GM20000 (cell line): ENCODE results near the gene EEF1AKMT2.

Experiments
- DNase-seq: peaks from one replicate; pipeline ENCODE4 v3.0.0; 2012; ENCODE audit warnings: low spot score
- CTCF ChIP-seq: IDR thresholded peaks from 2 replicates; pipeline ENCODE4 v1.5.1; 2012; ENCODE audit warnings: mild to moderate bottlenecking, control low read depth; ENCODE audit errors: extremely low read depth, missing control alignments

The EEF1AKMT2 gene

GRCh38 chr10:124708922-124709520, 82.7 kb downstream of the EEF1AKMT2 start:
- no peak for DNase-seq
- no peak for TF ChIP-seq CTCF

DNA sequence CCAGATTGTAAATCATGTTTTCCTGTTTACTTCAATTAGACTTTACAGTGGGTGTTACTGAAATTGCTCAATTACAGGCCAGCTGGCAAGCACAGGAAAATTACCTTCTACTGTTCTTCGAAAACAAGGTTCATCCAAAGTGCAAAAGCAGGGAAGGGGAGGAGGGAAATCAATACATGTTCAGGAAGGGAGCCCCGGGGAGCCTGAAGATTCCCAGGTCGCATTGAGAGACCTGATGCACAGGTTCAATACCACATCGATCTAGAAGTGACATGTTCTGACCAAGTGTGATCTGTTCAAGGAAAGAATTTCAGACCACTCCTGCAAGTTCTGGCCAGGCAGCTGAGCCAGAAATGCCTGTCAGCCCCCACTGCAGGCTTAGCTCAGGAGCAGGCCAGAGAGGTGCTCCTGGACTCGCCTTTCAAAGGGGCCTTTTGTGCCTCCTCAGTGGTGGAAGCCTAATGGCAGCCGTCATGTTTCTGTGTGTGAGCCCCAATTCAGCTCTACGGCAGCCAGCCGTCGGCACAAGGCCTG, 83.4 kb downstream of the EEF1AKMT2 start:
- DNase-seq, result no peak

More for the DNA sequence above, 83.4 kb downstream of the EEF1AKMT2 start:
- no peak for TF ChIP-seq CTCF
